Suprapubic skin (tissue), 4 donors: Measurements from ENCODE around the gene CLCNKA.

Experiments
- CTCF ChIP-seq, 2 donors: fragments of 200-600 bp in 1 of 2; fragments of 450-650 bp in 1 of 2; sonication (generic) in 1 of 2; IDR thresholded peaks; one replicate each; pipeline ENCODE4 v1.5.1; 2016 to 2019; ENCODE audit warnings: antibody characterized with exemption in 2 of 2, mild to moderate bottlenecking in 1 of 2, moderate library complexity in 1 of 2
- POLR2A ChIP-seq, 2 donors: fragments of 450-650 bp; IDR thresholded peaks; one replicate each; pipeline ENCODE4 v1.6.1; 2017; ENCODE audit warnings: antibody characterized with exemption in 2 of 2, mild to moderate bottlenecking in 2 of 2, moderate library complexity in 2 of 2
- POLR2AphosphoS5 ChIP-seq, 3 donors: sonication (generic); formaldehyde crosslinking; IDR thresholded peaks; one replicate each; pipeline ENCODE4 v1.6.1; 2017; ENCODE audit warnings: antibody characterized with exemption in 3 of 3

DNA sequence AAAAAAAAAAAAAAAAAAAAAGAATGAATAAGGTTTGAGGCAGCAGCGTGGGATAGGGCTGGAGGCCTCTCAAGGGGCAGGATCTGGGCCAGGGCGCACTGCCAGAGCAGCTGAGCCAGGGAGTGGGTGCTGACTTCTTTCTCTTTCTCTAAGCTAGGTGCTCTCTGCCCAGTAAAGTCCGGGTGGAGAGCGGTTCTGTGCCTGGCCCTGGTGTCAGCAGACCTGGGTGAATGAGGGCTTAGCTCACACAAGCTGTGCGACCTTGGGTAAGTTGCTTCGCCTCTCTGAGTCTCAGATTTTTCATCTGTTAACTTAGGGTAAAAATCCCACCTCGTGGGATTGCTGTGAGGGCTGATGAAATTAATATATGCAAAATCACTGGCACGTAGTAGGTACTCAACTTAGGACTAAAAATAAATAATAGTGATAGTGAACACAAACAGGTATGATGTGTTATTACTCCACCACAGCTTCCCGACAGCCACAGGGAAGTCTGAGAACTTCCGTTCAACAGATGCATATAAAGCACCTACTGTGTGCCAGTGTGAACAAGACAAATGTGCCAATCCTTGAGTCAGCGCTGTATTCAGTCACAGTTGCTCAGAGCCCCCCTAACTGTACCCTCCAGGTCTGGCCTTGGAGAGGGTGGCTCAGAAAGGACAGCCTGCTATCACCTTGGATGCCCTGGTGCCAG lies 53.6 kb downstream of the CLCNKA start:
- TF ChIP-seq CTCF (IDR thresholded peaks at IDR 0.05) (no peak), POLR2A (IDR thresholded peaks at IDR 0.05) (no peak), POLR2AphosphoS5 (IDR thresholded peaks at IDR 0.05) (no peak)
